WERI-Rb-1 (cell line): ENCODE data around the gene SIN3B.
A peak's percentile ranks its signal among the peaks of the same experiment; 100 is the strongest.
"Not testable (repeated sequence)": the region's sequence is repeated elsewhere in the genome, so short reads cannot be mapped to it uniquely, and the experiment has no call there.

Experiments used
- DNase-seq: peaks from one replicate; pipeline ENCODE4 v3.0.0-alpha.2; 2020
- H3K27ac ChIP-seq: fragments of 250-450 bp; sonication (Bioruptor Pico); 2 replicates; pipeline ENCODE4 v1.5.1; 2020; ENCODE audit warnings: mild to moderate bottlenecking, moderate library complexity
- H3K27me3 ChIP-seq: fragments of 250-450 bp; sonication (Bioruptor Pico); 2 replicates; pipeline ENCODE4 v1.5.1; 2021; ENCODE audit warnings: mild to moderate bottlenecking, low read depth, moderate library complexity; ENCODE audit not compliant: insufficient read depth, severe bottlenecking
- H3K36me3 ChIP-seq: fragments of 250-450 bp; sonication (Bioruptor Pico); 2 replicates; pipeline ENCODE4 v1.5.1; 2020; ENCODE audit warnings: mild to moderate bottlenecking, moderate library complexity
- H3K4me3 ChIP-seq: 2 replicates; pipeline ENCODE4 v1.5.1; 2011; ENCODE audit warnings: low read depth, mild to moderate bottlenecking, control low read depth, low read length
- H3K9me3 ChIP-seq: fragments of 250-450 bp; sonication (Bioruptor Pico); 2 replicates; pipeline ENCODE4 v1.5.1; 2021; ENCODE audit warnings: mild to moderate bottlenecking, moderate library complexity; ENCODE audit not compliant: severe bottlenecking
- TF ChIP-seq, protein P1 (sequence below): IDR thresholded peaks from 2 replicates; pipeline ENCODE4 v1.5.1; 2011; ENCODE audit warnings: low read depth, mild to moderate bottlenecking, control low read depth, inconsistent platforms, low read length

SIN3B gene

DNA sequence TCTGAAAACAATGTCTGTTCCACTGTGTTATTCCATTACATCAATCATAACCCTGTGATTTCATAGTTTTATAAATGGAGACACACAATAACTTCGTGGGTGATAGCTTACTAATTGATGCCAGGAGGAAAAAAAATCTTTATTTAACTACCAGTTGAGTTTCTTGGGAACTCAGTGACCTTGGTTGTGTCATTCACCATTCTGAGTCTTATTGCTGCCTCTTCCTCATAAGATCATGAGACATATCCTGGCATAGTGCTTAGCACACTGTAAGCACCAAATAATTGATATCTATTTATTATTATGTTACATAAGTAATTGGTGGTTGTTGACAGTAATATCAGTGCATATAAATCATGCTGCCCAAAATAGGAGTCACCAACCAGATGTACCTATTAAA, 39.1 kb upstream of the SIN3B start:
- TF ChIP-seq, protein P1, sequence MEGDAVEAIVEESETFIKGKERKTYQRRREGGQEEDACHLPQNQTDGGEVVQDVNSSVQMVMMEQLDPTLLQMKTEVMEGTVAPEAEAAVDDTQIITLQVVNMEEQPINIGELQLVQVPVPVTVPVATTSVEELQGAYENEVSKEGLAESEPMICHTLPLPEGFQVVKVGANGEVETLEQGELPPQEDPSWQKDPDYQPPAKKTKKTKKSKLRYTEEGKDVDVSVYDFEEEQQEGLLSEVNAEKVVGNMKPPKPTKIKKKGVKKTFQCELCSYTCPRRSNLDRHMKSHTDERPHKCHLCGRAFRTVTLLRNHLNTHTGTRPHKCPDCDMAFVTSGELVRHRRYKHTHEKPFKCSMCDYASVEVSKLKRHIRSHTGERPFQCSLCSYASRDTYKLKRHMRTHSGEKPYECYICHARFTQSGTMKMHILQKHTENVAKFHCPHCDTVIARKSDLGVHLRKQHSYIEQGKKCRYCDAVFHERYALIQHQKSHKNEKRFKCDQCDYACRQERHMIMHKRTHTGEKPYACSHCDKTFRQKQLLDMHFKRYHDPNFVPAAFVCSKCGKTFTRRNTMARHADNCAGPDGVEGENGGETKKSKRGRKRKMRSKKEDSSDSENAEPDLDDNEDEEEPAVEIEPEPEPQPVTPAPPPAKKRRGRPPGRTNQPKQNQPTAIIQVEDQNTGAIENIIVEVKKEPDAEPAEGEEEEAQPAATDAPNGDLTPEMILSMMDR = no peak
- Histone ChIP-seq H3K9me3 (peaks cover 9% of the 10 kb centered on the region), H3K4me3 (no peak overlapping the region)

DNA sequence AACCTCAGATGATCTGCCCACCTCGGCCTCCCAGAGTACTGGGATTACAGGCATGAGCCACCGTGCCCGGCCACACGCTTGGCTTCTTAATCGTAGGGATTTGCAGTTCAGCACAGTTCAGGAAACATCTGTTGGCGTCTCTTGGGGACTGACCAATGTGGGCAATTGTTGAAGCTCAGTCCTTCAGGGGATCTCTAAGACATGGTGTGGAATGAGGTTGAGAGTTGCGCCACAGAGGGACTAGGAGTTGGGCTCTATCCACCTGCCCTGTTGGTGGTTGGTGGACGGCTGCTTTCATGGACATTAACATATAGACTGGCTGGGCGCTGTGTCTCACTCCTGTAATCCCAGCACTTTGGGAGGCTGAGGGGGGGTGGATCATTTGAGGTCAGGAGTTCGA, 37.3 kb upstream of the SIN3B start:
- peaks cover 16% of the 10 kb centered on the region for H3K9me3 ChIP-seq
- H3K27me3 ChIP-seq = no peaks in the 10 kb centered on the region
- no peaks in the 10 kb centered on the region for H3K36me3 ChIP-seq
- TF ChIP-seq, protein P1 = no peak
- H3K4me3 ChIP-seq = no peak overlapping the region
- H3K27ac ChIP-seq = no peak overlapping the region
- DNase-seq = peak; percentile 33

More for the DNA sequence above, 39.1 kb upstream of the SIN3B start:
- Histone ChIP-seq H3K27ac (no peak overlapping the region), H3K27me3 (no peaks in the 10 kb centered on the region), H3K36me3 (no peaks in the 10 kb centered on the region)
- no peak for DNase-seq

DNA sequence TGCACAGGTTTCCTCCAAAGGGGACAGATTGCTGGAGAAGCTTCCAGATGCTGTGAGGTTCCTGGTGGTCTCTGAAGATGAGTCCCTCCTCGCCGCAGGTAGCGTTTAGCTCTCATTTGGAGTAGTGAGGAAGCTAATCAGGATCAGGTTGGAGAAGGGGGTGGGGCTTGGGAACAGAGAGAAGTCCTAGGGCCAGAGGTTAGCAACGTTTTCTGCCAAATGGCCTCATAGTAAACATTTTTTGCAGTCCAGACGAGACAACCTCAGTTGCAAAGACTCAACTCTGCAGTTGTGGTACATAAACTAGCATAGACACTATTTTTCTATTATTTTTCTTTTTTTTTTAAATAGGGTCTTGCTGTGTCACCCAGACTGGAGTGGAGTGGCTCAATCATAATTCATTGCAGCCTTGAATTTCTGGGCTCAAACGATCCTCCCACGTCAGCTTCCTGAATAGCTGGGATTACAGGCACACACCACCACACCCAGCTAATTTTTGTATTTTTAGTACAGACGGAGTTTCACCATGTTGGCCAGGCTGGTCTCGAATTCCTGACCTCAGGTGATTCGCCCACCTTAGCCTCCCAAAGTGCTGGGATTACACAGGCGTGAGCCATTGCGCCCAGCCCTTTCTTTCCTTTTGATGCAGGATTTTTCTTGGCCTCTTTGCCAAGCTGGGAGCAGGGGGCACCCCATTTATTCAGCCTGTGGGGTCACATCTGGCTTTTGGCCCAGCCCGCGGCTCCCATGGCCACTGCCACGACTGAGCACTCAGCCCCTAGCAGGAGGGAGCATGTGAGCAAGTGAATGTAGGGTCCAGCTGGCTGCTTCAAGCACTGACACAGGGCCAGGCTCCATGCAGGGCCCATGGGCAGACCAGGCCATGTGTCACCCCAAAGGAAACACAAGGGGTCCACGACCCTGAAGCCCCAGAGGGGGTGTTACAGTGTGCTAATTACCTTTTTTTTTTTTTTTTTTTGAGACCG, 34.4 kb upstream of the SIN3B start:
- no peaks in the 10 kb centered on the region for H3K36me3 ChIP-seq
- H3K27ac ChIP-seq = no peak overlapping the region
- TF ChIP-seq, protein P1 = no peak
- H3K9me3 ChIP-seq = peaks cover 11% of the 10 kb centered on the region
- no peak overlapping the region for H3K4me3 ChIP-seq
- no peak for DNase-seq
- H3K27me3 ChIP-seq = no peaks in the 10 kb centered on the region

DNA sequence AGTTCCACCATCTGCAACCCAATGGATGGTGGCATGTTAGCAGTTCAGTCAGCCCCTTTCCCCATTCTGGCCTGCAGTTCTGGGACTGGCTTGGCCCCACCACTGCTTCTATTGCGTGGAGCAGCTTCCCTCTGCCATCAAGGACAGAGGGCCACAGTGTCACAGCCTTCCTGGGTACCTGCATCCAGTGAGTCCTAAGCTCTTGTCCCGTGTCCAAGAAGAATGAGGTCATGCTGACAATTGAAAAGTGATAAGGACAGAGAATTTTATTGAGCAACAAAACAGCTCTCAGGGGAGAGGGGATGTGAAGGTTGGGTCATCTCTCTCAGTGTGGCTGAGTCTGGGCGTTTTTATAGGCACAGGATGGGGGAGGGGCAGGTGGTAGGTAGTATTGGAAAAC, 33.5 kb upstream of the SIN3B start:
- H3K27me3 ChIP-seq = no peaks in the 10 kb centered on the region
- DNase-seq = no peak
- no peaks in the 10 kb centered on the region for H3K36me3 ChIP-seq
- TF ChIP-seq, protein P1 = no peak
- no peak overlapping the region for H3K4me3 ChIP-seq
- H3K9me3 ChIP-seq = peaks cover 7% of the 10 kb centered on the region
- H3K27ac ChIP-seq = no peak overlapping the region

DNA sequence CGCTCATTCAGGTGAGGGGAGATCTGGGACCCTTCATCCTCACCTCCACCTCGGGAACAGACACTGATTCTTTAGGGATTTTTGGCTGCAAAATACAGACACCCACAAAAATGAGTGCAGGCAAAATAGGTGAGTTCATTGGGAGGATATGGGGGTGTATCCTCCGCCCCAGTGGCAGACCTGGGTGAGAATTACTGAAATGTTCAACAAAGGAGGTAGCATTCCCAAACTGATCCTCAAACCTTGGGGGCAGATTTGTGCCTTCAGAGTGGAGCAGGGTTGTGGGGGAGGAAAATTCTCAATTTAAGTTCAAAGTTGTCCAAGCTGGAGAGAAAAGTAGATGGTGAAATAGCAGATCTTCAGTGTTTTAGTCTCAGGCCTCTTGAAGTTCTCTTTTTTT, 31.3 kb upstream of the SIN3B start:
- no peaks in the 10 kb centered on the region for H3K27me3 ChIP-seq
- no peak for DNase-seq
- TF ChIP-seq, protein P1 = no peak
- no peaks in the 10 kb centered on the region for H3K36me3 ChIP-seq
- H3K4me3 ChIP-seq = no peak overlapping the region
- H3K27ac ChIP-seq = no peak overlapping the region
- peaks cover 7% of the 10 kb centered on the region for H3K9me3 ChIP-seq

DNA sequence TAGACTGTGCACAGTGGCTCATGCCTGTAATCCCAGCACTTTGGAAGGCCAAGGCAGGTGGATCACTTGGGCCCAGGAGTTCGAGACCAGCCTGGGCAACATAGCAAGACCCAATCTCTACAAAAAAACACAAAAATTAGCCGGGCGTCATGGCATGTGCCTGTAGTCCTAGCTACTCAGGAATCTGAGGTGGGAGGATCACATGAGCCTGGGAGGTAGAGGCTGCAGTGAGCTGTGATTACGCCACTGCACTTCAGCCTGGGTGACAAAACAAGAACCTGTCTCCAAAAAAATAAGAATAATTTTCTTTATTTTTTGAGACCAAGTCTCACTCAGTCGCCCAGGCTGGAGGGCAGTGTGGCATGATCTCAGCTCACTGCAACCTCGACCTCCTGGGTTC, 30.9 kb upstream of the SIN3B start:
- H3K27ac ChIP-seq, H3K27me3 ChIP-seq, DNase-seq, H3K4me3 ChIP-seq, H3K36me3 ChIP-seq, H3K9me3 ChIP-seq: not testable (repeated sequence)
